HG03442 (cell line): ENCODE data around the gene IGFL2.
"Not testable (repeated sequence)": the region's sequence is repeated elsewhere in the genome, so short reads cannot be mapped to it uniquely, and the experiment has no call there.

ENCODE experiments used
- ATAC-seq: cut with Tn5 transposase; IDR thresholded peaks from one replicate; pipeline ENCODE4 v1.9.1; 2021; ENCODE audit warnings: mild to moderate bottlenecking, moderate library complexity; ENCODE audit not compliant: unreplicated experiment

The IGFL2 gene

GRCh38 chr19:46186717-46187101 lies 38.7 kb downstream of the IGFL2 start:
- no peak for ATAC-seq

- no peak for ATAC-seq
Observed at GRCh38 chr19:46189971-46190888, 42.2 kb downstream of the IGFL2 start.

GRCh38 chr19:46191356-46191755 lies 43.3 kb downstream of the IGFL2 start:
- no peak for ATAC-seq

GRCh38 chr19:46191972-46192371 lies 43.9 kb downstream of the IGFL2 start:
- no peak for ATAC-seq

GRCh38 chr19:46192626-46192991 lies 44.6 kb downstream of the IGFL2 start:
- not testable (repeated sequence) for ATAC-seq

GRCh38 chr19:46192992-46193650 lies 45.1 kb downstream of the IGFL2 start:
- ATAC-seq, result no peak

GRCh38 chr19:46193678-46194077 lies 45.6 kb downstream of the IGFL2 start:
- ATAC-seq, result no peak

- ATAC-seq, result no peak
Observed at GRCh38 chr19:46195104-46195503, 47.1 kb downstream of the IGFL2 start.

- not testable (repeated sequence) for ATAC-seq
Observed at GRCh38 chr19:46195919-46196318, 47.9 kb downstream of the IGFL2 start.

- ATAC-seq, result no peak
Observed at GRCh38 chr19:46196410-46197124, 48.5 kb downstream of the IGFL2 start.

- no peak for ATAC-seq
Observed at GRCh38 chr19:46197314-46198070, 49.5 kb downstream of the IGFL2 start.

GRCh38 chr19:46198756-46199155 lies 50.7 kb downstream of the IGFL2 start:
- no peak for ATAC-seq

GRCh38 chr19:46201454-46202310 lies 53.6 kb downstream of the IGFL2 start:
- ATAC-seq, result no peak

- ATAC-seq, result no peak
Observed at GRCh38 chr19:46202426-46202825, 54.4 kb downstream of the IGFL2 start.

GRCh38 chr19:46202872-46203860 lies 55.1 kb downstream of the IGFL2 start:
- no peak for ATAC-seq

GRCh38 chr19:46204008-46204407 lies 56.0 kb downstream of the IGFL2 start:
- no peak for ATAC-seq

- no peak for ATAC-seq
Observed at GRCh38 chr19:46205183-46205984, 57.3 kb downstream of the IGFL2 start.

GRCh38 chr19:46206176-46206575 lies 58.1 kb downstream of the IGFL2 start:
- ATAC-seq, result no peak
